ENCODE results near the gene TASP1.

- TF ChIP-seq CTCF (IDR thresholded peaks at IDR 0.05): no peak
- no peak for TF ChIP-seq POLR2A (IDR thresholded peaks at IDR 0.05)
Observed at GRCh38 chr20:13632431-13632830, 6.3 kb downstream of the TASP1 start.

Measured in Peyer's patch (tissue), 4 donors.